H4 (cell line): ENCODE measurements around the gene AKT2. TPM values are rescaled to one million over a fixed set of nuclear protein-coding genes. Genes with fewer than 3 reads are reported as not detected.
"Not testable (repeated sequence)": the region's sequence is repeated elsewhere in the genome, so short reads cannot be mapped to it uniquely, and the experiment has no call there.

Source experiments
- DNase-seq: peaks from one replicate; pipeline ENCODE4 v3.0.0-alpha.2; 2015; ENCODE audit warnings: low spot score
- total RNA-seq: library from RNA; depleted of rRNA; stranded (reverse); fragments of >200 nt; shearing (Covaris generic); gene quantifications from 2 replicates; pipeline ENCODE4 v1.2.3, GENCODE V29; 2014

AKT2 gene
- total RNA-seq, 1 experiment from 2014 or later: 59.2 TPM

GRCh38 chr19:40219029-40219428 lies 66.1 kb downstream of the AKT2 start:
- not testable (repeated sequence) for DNase-seq

GRCh38 chr19:40217934-40218890 lies 66.9 kb downstream of the AKT2 start, which contains the start of gene TTC9B:
Gene TTC9B, minus strand, starts transcription at chr19:40218384. Its CDS starts 3 bp downstream, at chr19:40218381.
- no peak for DNase-seq

- no peak for DNase-seq
These were observed 67.9 kb downstream of the AKT2 start for GRCh38 chr19:40217027-40217810.

- no peak for DNase-seq
These were observed 68.4 kb downstream of the AKT2 start for GRCh38 chr19:40216777-40217026.

- no peak for DNase-seq
These were observed 69.0 kb downstream of the AKT2 start for GRCh38 chr19:40216013-40216776.

GRCh38 chr19:40214936-40215335 lies 70.2 kb downstream of the AKT2 start:
- no peak for DNase-seq

- no peak for DNase-seq
These were observed 71.1 kb downstream of the AKT2 start for GRCh38 chr19:40213882-40214570.

- no peak for DNase-seq
These were observed 71.8 kb downstream of the AKT2 start for GRCh38 chr19:40213251-40213829.

- DNase-seq: no peak
These were observed 74.3 kb downstream of the AKT2 start for GRCh38 chr19:40210889-40211288.

- no peak for DNase-seq
These were observed 76.5 kb downstream of the AKT2 start for GRCh38 chr19:40208602-40209001.

GRCh38 chr19:40205760-40206159 lies 79.4 kb downstream of the AKT2 start:
- DNase-seq: no peak

- no peak for DNase-seq
These were observed 80.8 kb downstream of the AKT2 start for GRCh38 chr19:40204381-40204780.

- DNase-seq: no peak
These were observed 84.6 kb downstream of the AKT2 start for GRCh38 chr19:40200341-40201099.

- DNase-seq: no peak
These were observed 86.7 kb downstream of the AKT2 start for GRCh38 chr19:40198272-40198990.

- no peak for DNase-seq
These were observed 91.6 kb downstream of the AKT2 start for GRCh38 chr19:40193587-40193849.

GRCh38 chr19:40192758-40193586 lies 92.2 kb downstream of the AKT2 start:
- no peak for DNase-seq

- no peak for DNase-seq
These were observed 93.1 kb downstream of the AKT2 start for GRCh38 chr19:40191836-40192646.
